ENCODE results near the gene TEX2.

Gene TEX2

GRCh38 chr17:64269687-64270649 lies 6.9 kb upstream of the TEX2 start:
- DNase-seq (ENCODE audit: low read depth in 2 of 2), result no peak

GRCh38 chr17:64264891-64265290 lies 1.8 kb upstream of the TEX2 start:
- no peak for DNase-seq (ENCODE audit: low read depth in 2 of 2)

- peak; percentile 26 to 38 for DNase-seq (ENCODE audit: low read depth in 2 of 2)
Observed at GRCh38 chr17:64262198-64262999, 661 bp downstream of the TEX2 start.

GRCh38 chr17:64261417-64262145 lies 1.5 kb downstream of the TEX2 start:
- DNase-seq (ENCODE audit: low read depth in 2 of 2), result no peak

GRCh38 chr17:64260886-64261285 lies 2.2 kb downstream of the TEX2 start:
- DNase-seq (ENCODE audit: low read depth in 2 of 2), result no peak

GRCh38 chr17:64259922-64260321 lies 3.1 kb downstream of the TEX2 start:
- DNase-seq (ENCODE audit: low read depth in 2 of 2), result no peak

- no peak for DNase-seq (ENCODE audit: low read depth in 2 of 2)
Observed at GRCh38 chr17:64259426-64259825, 3.6 kb downstream of the TEX2 start.

- no peak for DNase-seq (ENCODE audit: low read depth in 2 of 2)
Observed at GRCh38 chr17:64256913-64257807, 5.9 kb downstream of the TEX2 start.

- no peak for DNase-seq (ENCODE audit: low read depth in 2 of 2)
Observed at GRCh38 chr17:64255764-64256163, 7.3 kb downstream of the TEX2 start.

GRCh38 chr17:64254755-64255154 lies 8.3 kb downstream of the TEX2 start:
- no peak for DNase-seq (ENCODE audit: low read depth in 2 of 2)

GRCh38 chr17:64253470-64253869 lies 9.6 kb downstream of the TEX2 start:
- no peak for DNase-seq (ENCODE audit: low read depth in 2 of 2)

GRCh38 chr17:64252831-64253230 lies 10.2 kb downstream of the TEX2 start:
- no peak for DNase-seq (ENCODE audit: low read depth in 2 of 2)

GRCh38 chr17:64250233-64250835 lies 12.7 kb downstream of the TEX2 start:
- DNase-seq (ENCODE audit: low read depth in 2 of 2), result no peak

- no peak for DNase-seq (ENCODE audit: low read depth in 2 of 2)
Observed at GRCh38 chr17:64247836-64248235, 15.2 kb downstream of the TEX2 start.

- no peak for DNase-seq (ENCODE audit: low read depth in 2 of 2)
Observed at GRCh38 chr17:64245218-64246145, 17.6 kb downstream of the TEX2 start.

- no peak for DNase-seq (ENCODE audit: low read depth in 2 of 2)
Observed at GRCh38 chr17:64244165-64244564, 18.9 kb downstream of the TEX2 start.

- DNase-seq (ENCODE audit: low read depth in 2 of 2), result no peak
Observed at GRCh38 chr17:64243340-64243739, 19.7 kb downstream of the TEX2 start.

- DNase-seq (ENCODE audit: low read depth in 2 of 2), result no peak
Observed at GRCh38 chr17:64242633-64243032, 20.4 kb downstream of the TEX2 start.

- no peak for DNase-seq (ENCODE audit: low read depth in 2 of 2)
Observed at GRCh38 chr17:64240741-64241347, 22.2 kb downstream of the TEX2 start.

All from stimulated activated CD8-positive, alpha-beta memory T cell treated with anti-CD3 and anti-CD28 coated beads, Interleukin-15, amount 100 ng/mL, for 4 hours (primary cell).